Caco-2 (cell line): ENCODE data around the gene C16orf74. TPM values are rescaled to one million over a fixed set of nuclear protein-coding genes. Genes with fewer than 3 reads are reported as not detected.
A peak's percentile ranks its signal among the peaks of the same experiment; 100 is the strongest.

Experiments
- BruUV-seq: library from RNA; stranded (reverse); fragments of 400-500 nt; replicated peaks from 2 replicates; lab custom pipeline; 2021; lab: Mats Ljungman, UMichigan
- CTCF ChIA-PET: fragments of 300-600 bp; sonication (Branson Sonifier 250); formaldehyde crosslinking; loops from one replicate; lab custom pipeline; 2022; ENCODE audit warnings: antibody characterized with exemption; lab: Charles Lee
- POLR2A ChIA-PET: fragments of 300-600 bp; sonication (Branson Sonifier 250); formaldehyde crosslinking; loops from one replicate; lab custom pipeline; 2022; ENCODE audit warnings: antibody characterized with exemption; lab: Charles Lee
- DNase-seq, 2 experiments: peaks; one replicate each; pipeline versions ENCODE4 v3.0.0 to v3.0.0-alpha.2; 2020 to 2022
- H3K27me3 ChIP-seq: replicated peaks from 2 replicates; pipeline ENCODE4 v1.6.0; 2011; ENCODE audit warnings: low read length; ENCODE audit not compliant: control insufficient read depth, insufficient read depth
- H3K36me3 ChIP-seq: 2 replicates; pipeline ENCODE4 v1.5.1; 2011; ENCODE audit warnings: low read length; ENCODE audit not compliant: control insufficient read depth, insufficient read depth
- H3K4me1 ChIP-seq: fragments of 250-450 bp; sonication (Bioruptor Pico); 2 replicates; pipeline ENCODE4 v1.5.1; 2020; ENCODE audit warnings: mild to moderate bottlenecking
- H3K4me3 ChIP-seq: 2 replicates; pipeline ENCODE4 v1.5.1; 2011; ENCODE audit warnings: low read depth, mild to moderate bottlenecking, control low read depth, low read length
- H3K9me3 ChIP-seq: fragments of 250-450 bp; sonication (Bioruptor Pico); 2 replicates; pipeline ENCODE4 v1.5.1; 2020; ENCODE audit warnings: mild to moderate bottlenecking, moderate library complexity
- H3K27ac Mint-ChIP-seq: one replicate; pipeline ENCODE4 v1.8.0; 2022; ENCODE audit warnings: mixed read lengths; ENCODE audit not compliant: unreplicated experiment
- H3K27me3 Mint-ChIP-seq: one replicate; pipeline ENCODE4 v1.8.0; 2022; ENCODE audit warnings: mixed read lengths; ENCODE audit not compliant: insufficient read depth, unreplicated experiment
- H3K36me3 Mint-ChIP-seq: one replicate; pipeline ENCODE4 v1.8.0; 2022; ENCODE audit warnings: mild to moderate bottlenecking, mixed read lengths; ENCODE audit not compliant: insufficient read depth, unreplicated experiment
- H3K4me1 Mint-ChIP-seq: one replicate; pipeline ENCODE4 v1.8.0; 2022; ENCODE audit warnings: low read depth, mixed read lengths; ENCODE audit not compliant: unreplicated experiment
- H3K4me3 Mint-ChIP-seq: one replicate; pipeline ENCODE4 v1.8.0; 2022; ENCODE audit warnings: mild to moderate bottlenecking, moderate library complexity, mixed read lengths; ENCODE audit not compliant: unreplicated experiment
- H3K9me3 Mint-ChIP-seq: one replicate; pipeline ENCODE4 v1.8.0; 2022; ENCODE audit warnings: mixed read lengths; ENCODE audit not compliant: unreplicated experiment
- intact Hi-C: fragments of 100-400 bp; cut with micrococcal nuclease; formaldehyde crosslinking; loops from one replicate; pipeline ENCODE4 v1.10.0; 2022; ENCODE audit not compliant: unreplicated experiment
- total RNA-seq: library from RNA; stranded (reverse); gene quantifications from 2 replicates; pipeline ENCODE4 v1.2.3, GENCODE V29; 2022
- TF ChIP-seq, protein P1 (sequence below), 2 experiments: fragments of 200-600 bp in 1 of 2; IDR thresholded peaks; 1 replicate in 1 of 2; 2 replicates in 1 of 2; pipeline versions ENCODE4 v1.5.1 to v1.8.0; 2011 to 2022; ENCODE audit warnings: antibody characterized with exemption in 1 of 2, control low read depth in 1 of 2, inconsistent platforms in 1 of 2, low read depth in 1 of 2, low read length in 1 of 2, mild to moderate bottlenecking in 1 of 2, moderate library complexity in 1 of 2; ENCODE audit not compliant: insufficient read depth in 1 of 2, severe bottlenecking in 1 of 2, unreplicated experiment in 1 of 2

The C16orf74 gene
- total RNA-seq, 1 experiment from 2014 or later: 4.0 TPM

DNA sequence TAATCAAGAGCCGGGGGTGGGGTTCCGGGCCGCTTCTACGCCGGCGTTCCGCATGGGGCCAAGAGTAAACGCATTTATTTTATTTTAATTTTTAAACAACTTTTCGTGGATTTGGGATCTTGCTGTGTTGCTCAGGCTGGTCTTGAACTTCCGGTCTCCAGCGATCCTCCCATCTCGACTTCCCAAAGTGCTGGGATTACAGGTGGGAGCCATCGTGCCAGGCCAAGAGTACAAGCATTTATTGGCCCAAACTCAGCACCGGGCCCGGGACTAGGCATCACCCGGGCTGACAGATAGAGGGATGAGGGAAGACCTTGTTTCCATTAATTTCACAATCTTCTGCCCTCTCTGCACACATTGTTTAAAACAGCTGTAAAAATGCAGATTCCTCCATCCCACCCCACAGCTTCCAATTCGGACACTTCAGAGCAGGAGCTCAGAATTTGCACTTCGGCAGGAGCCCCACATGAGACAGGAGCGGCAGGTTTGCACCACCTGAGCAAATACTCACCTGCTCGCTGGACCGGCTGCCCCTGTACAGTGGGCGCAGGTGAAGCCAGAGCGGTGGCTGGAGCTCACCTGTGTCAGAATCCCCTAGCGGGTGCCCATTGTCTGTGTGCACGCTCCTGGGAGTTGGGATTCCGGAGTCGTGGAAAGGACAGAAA is 61.5 kb downstream of the C16orf74 start:
- H3K4me1 Mint-ChIP-seq: peaks cover 15% of the 10 kb centered on the region
- peaks cover 36% of the 10 kb centered on the region for H3K36me3 Mint-ChIP-seq
- Histone ChIP-seq H3K4me1 (peaks cover 32% of the 10 kb centered on the region), H3K36me3 (peaks cover 3% of the 10 kb centered on the region; the same call in 1 of the 2 replicates), H3K27me3 (no peaks in the 10 kb centered on the region), H3K4me3 (peak overlapping the region; percentile 58), H3K9me3 (no peaks in the 10 kb centered on the region)
- H3K9me3 Mint-ChIP-seq: no peaks in the 10 kb centered on the region
- TF ChIP-seq, protein P1, sequence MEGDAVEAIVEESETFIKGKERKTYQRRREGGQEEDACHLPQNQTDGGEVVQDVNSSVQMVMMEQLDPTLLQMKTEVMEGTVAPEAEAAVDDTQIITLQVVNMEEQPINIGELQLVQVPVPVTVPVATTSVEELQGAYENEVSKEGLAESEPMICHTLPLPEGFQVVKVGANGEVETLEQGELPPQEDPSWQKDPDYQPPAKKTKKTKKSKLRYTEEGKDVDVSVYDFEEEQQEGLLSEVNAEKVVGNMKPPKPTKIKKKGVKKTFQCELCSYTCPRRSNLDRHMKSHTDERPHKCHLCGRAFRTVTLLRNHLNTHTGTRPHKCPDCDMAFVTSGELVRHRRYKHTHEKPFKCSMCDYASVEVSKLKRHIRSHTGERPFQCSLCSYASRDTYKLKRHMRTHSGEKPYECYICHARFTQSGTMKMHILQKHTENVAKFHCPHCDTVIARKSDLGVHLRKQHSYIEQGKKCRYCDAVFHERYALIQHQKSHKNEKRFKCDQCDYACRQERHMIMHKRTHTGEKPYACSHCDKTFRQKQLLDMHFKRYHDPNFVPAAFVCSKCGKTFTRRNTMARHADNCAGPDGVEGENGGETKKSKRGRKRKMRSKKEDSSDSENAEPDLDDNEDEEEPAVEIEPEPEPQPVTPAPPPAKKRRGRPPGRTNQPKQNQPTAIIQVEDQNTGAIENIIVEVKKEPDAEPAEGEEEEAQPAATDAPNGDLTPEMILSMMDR (IDR thresholded peaks at IDR 0.05; ENCODE audit: insufficient read depth in 1 of 2, low read depth in 1 of 2, low read length in 1 of 2, severe bottlenecking in 1 of 2, unreplicated experiment in 1 of 2): peak; percentile 12 to 45
- ChIA-PET CTCF (interaction anchor here (0.5 to 2.7 kb wide), 14 partner anchors 14 to 154 kb away, joined by 3 to 16 read pairs (median 4); partner anchors contain the start of gene GSE1), POLR2A (interaction anchor here (0.5 to 1.1 kb wide), 4 partner anchors 76 to 138 kb away, joined by 3 to 7 read pairs (median 4); partner anchors contain the start of gene GSE1)
- intact Hi-C loops: loop anchor here (1.0 to 5.0 kb wide), 2 partner anchors 14 to 208 kb away; partner anchors contain the start of gene IRF8
- no peaks in the 10 kb centered on the region for H3K27me3 Mint-ChIP-seq
- H3K4me3 Mint-ChIP-seq: peak overlapping the region; percentile 79
- peak; percentile 78 to 80 for DNase-seq
- BruUV-seq: no TSS peak
- H3K27ac Mint-ChIP-seq: no peak overlapping the region

DNA sequence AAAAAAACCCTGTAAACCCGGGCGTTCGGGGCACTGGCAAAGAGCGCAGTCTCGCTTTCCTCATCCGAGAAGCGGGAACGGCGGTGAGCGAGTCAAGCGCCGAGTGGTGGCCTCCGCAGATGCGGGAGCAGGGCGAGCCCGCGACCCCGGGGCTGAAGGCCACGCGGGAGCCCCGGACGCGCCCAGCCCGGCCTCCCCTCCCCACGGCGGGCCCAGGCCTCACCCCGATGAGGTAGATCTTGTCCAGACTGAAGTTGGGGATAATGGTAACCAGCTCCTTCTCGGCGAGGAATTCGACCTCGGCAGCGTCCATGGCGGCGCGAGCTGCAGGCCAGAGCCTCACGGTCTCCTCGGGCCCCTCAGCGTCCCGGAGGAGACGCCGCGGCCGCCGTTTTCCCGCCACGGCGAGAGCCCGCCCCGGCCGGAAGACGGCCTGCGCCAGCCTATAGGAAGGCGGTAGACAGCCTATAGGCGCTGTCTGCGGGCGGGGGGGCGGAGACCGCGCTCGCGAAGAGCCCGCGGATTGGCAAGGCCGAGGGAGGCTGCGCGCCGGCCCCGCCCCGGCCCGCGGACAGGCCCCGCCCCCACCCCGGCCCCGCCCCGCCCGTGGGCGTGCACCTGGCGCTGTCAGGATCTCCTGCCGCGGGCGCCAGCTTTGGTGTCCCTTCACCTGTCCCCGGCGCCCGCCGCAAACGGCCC is 62.2 kb downstream of the C16orf74 start, which contains the start of gene GINS2:
GINS2 (minus strand) TSS at position 369 of the 699 bp plus-strand sequence; CDS start at position 313, 56 bp downstream.
- DNase-seq: peak; percentile 97 to 98
- no peaks in the 10 kb centered on the region for H3K27me3 ChIP-seq
- BruUV-seq: no TSS peak
- intact Hi-C loops: loop anchor here (1.0 to 5.0 kb wide), 2 partner anchors 13 to 209 kb away; partner anchors contain the start of gene IRF8
- ChIA-PET POLR2A (interaction anchor here (0.6 to 1.1 kb wide), 4 partner anchors 10 to 137 kb away, joined by 3 to 7 read pairs (median 3); partner anchors contain the start of gene GSE1), CTCF (interaction anchor here (0.6 to 2.7 kb wide), 10 partner anchors 13 to 153 kb away, joined by 3 to 16 read pairs (median 4); partner anchors contain the start of gene GSE1)
- peaks cover 15% of the 10 kb centered on the region for H3K4me1 Mint-ChIP-seq
- peaks cover 40% of the 10 kb centered on the region for H3K36me3 Mint-ChIP-seq
- no peaks in the 10 kb centered on the region for H3K9me3 ChIP-seq
- no peaks in the 10 kb centered on the region for H3K9me3 Mint-ChIP-seq
- H3K4me3 Mint-ChIP-seq: peak within 1 kb of the TSS; percentile 79
- H3K27ac Mint-ChIP-seq: peak within 1 kb of the TSS; percentile 66
- H3K4me1 ChIP-seq: peaks cover 32% of the 10 kb centered on the region
- peaks cover 3% of the 10 kb centered on the region; the same call in 1 of the 2 replicates for H3K36me3 ChIP-seq
- peak within 1 kb of the TSS; percentile 96 for H3K4me3 ChIP-seq
- H3K27me3 Mint-ChIP-seq: no peaks in the 10 kb centered on the region
- TF ChIP-seq, protein P1 (IDR thresholded peaks at IDR 0.05; ENCODE audit: insufficient read depth in 1 of 2, low read depth in 1 of 2, low read length in 1 of 2, severe bottlenecking in 1 of 2, unreplicated experiment in 1 of 2): no peak
